Astrocyte of the cerebellum (primary cell): ENCODE data around the gene GNG14.
A peak's percentile ranks its signal among the peaks of the same experiment; 100 is the strongest.
"Not testable (repeated sequence)": the region's sequence is repeated elsewhere in the genome, so short reads cannot be mapped to it uniquely, and the experiment has no call there.

Experiments used
- DNase-seq: peaks from one replicate; pipeline ENCODE4 v3.0.0-alpha.2; 2011; ENCODE audit warnings: low read depth
- H3K4me3 ChIP-seq: 2 replicates; pipeline ENCODE4 v1.5.1; 2011; ENCODE audit warnings: mild to moderate bottlenecking, low read depth, low read length, moderate library complexity
- in situ Hi-C: cut with HindIII; loops from 2 replicates; pipeline ENCODE4 v1.10.0; 2017; ENCODE audit warnings: low sequenced_read_pairs
- TF ChIP-seq, protein P1 (sequence below): IDR thresholded peaks from 2 replicates; pipeline ENCODE4 v1.5.1; 2012; ENCODE audit warnings: low read length, low read depth, moderate library complexity, mild to moderate bottlenecking; ENCODE audit errors: missing control alignments

The GNG14 gene

GRCh38 chr19:12723641-12724426 is 36.0 kb downstream of the GNG14 start, which contains the start of gene TNPO2:
TNPO2 (minus strand) TSS chr19:12723932; CDS start chr19:12720977, 2,955 bp downstream.
- no peak for DNase-seq
- in situ Hi-C loops = no loop called here
- TF ChIP-seq, protein P1, sequence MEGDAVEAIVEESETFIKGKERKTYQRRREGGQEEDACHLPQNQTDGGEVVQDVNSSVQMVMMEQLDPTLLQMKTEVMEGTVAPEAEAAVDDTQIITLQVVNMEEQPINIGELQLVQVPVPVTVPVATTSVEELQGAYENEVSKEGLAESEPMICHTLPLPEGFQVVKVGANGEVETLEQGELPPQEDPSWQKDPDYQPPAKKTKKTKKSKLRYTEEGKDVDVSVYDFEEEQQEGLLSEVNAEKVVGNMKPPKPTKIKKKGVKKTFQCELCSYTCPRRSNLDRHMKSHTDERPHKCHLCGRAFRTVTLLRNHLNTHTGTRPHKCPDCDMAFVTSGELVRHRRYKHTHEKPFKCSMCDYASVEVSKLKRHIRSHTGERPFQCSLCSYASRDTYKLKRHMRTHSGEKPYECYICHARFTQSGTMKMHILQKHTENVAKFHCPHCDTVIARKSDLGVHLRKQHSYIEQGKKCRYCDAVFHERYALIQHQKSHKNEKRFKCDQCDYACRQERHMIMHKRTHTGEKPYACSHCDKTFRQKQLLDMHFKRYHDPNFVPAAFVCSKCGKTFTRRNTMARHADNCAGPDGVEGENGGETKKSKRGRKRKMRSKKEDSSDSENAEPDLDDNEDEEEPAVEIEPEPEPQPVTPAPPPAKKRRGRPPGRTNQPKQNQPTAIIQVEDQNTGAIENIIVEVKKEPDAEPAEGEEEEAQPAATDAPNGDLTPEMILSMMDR = no peak
- peak within 1 kb of the TSS; percentile 82 for H3K4me3 ChIP-seq

GRCh38 chr19:12725612-12726011 is 37.8 kb downstream of the GNG14 start:
- H3K4me3 ChIP-seq, in situ Hi-C loops, DNase-seq: not testable (repeated sequence)

- TF ChIP-seq, protein P1 = no peak
- H3K4me3 ChIP-seq = no peak overlapping the region
- in situ Hi-C loops = no loop called here
- DNase-seq = no peak
These were observed 39.2 kb downstream of the GNG14 start for GRCh38 chr19:12726988-12727316.

- DNase-seq = no peak
- in situ Hi-C loops = no loop called here
- H3K4me3 ChIP-seq = no peak overlapping the region
- TF ChIP-seq, protein P1 = no peak
These were observed 40.1 kb downstream of the GNG14 start for GRCh38 chr19:12727745-12728433.

DNA sequence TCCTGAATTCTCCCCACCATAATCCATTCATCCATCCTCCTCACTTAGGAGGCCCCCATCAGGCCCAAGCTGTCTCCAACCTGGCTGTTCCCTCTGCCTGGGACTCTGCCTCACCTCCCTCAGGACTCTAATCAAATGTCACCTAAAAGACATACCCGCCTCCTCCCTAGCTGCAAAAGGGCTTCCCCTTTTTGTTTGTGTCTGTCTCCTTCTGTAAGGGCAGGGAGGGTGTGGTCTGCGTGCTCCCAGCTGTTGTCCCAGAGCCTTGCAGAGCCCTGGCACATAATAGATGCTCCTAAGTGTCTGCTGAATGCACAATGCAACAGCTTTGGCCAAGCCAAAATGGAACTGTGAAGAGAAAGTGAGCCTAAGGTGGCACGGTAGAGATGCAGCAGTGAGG is 42.3 kb downstream of the GNG14 start:
- TF ChIP-seq, protein P1 = no peak
- no peak for DNase-seq
- no peak overlapping the region for H3K4me3 ChIP-seq
- in situ Hi-C loops = no loop called here

GRCh38 chr19:12731337-12731736 is 43.5 kb downstream of the GNG14 start:
- H3K4me3 ChIP-seq = no peak overlapping the region
- TF ChIP-seq, protein P1 = no peak
- DNase-seq = no peak
- in situ Hi-C loops = no loop called here

GRCh38 chr19:12733369-12734214 is 45.8 kb downstream of the GNG14 start:
- H3K4me3 ChIP-seq = peak overlapping the region; percentile 97
- in situ Hi-C loops = no loop called here
- TF ChIP-seq, protein P1 = peak; percentile 40
- no peak for DNase-seq
